CD4-positive, alpha-beta T cell treated with Interleukin-10 for 1 hour (primary cell): ENCODE results near the gene PDE9A.

Experiments used
- DNase-seq: peaks from one replicate; pipeline ENCODE4 v3.0.0-alpha.2; 2020

PDE9A gene

DNA sequence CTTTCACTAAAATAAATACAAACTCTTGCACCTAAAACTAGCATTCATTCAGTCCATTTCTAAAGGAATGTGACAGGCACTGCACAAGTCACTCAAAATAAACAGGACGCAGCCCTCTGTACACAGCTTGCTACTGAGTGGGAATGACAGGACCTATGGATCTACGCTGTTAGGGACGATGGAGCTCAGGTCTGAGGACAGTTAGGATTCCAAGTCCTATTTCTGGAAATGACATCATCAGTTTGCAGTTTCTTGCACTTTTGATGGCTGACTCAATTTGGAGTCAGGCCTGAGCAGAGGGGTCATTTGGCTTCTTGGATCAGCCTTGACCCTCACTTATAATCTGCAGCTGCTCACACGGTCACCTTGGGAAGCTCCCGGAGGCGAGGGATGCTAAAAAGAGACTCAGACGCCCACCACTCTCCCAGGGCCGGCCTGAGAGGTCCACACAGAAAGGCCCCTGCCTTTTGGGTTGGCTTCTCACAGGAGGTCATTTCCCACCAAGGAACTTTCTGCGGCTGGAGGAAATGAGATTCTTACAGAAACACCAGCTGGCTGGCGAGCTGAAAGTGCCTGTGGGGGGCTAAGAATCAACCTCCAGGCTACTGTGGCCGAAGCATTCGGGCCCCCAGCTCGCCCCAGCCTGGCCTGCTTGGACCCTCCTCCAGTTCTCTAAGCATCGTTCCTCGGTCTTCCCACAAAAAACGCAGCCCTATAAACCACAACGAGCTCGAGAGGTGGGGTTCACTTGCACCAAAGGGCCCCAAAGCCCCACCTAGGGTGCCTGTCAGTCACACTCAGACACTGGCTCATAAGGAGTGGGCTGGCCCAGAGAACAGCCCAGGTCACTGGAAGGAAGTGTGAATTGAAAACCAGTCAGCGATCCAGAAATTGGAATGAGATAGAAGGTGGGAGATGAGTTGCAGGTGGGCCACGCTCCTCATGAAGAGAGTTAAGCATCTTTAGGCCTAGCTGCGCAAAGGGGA is 8.9 kb upstream of the PDE9A start:
- DNase-seq, result no peak

DNA sequence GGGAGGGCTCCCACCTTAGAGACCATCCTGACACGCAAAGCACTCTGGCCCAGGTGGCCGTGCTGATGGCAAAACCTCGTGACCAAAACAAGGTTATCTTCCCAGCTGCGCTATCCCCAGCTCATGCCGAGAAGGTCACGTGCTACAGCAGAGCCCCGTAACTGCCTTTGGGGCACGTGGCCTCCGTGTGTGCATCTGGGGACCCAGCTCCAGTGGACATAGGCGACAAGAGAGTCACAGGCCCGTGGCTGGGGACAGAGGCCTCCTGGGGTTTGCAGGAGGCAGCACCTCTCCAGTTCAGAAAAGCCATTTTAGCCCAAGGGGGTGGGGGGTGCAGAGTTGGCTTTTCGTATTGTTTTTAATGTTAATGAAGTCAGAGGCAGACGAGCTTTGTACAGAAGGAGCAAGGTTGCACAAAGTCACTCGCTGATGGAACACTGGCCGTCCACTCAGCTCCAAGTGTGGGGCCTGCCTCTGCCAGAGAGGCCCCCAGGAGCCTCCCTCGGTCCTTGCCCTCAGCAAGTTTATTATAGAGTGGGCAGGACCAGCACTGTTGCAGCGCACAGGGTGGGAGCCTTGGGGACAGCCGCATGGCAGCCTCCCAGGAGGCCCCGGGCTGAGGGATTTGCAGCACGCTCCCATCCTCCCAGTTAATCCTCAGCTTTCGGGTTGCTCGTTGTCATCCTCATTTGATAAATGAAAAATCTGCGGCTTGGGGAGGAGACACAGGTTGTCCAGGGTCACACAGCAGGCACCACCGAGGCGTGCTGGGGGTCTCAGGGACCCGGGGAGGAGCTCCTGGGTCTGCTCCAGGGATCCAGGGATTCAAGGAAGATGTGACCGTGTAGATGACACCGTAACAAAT is 8.0 kb upstream of the PDE9A start:
- no peak for DNase-seq

DNA sequence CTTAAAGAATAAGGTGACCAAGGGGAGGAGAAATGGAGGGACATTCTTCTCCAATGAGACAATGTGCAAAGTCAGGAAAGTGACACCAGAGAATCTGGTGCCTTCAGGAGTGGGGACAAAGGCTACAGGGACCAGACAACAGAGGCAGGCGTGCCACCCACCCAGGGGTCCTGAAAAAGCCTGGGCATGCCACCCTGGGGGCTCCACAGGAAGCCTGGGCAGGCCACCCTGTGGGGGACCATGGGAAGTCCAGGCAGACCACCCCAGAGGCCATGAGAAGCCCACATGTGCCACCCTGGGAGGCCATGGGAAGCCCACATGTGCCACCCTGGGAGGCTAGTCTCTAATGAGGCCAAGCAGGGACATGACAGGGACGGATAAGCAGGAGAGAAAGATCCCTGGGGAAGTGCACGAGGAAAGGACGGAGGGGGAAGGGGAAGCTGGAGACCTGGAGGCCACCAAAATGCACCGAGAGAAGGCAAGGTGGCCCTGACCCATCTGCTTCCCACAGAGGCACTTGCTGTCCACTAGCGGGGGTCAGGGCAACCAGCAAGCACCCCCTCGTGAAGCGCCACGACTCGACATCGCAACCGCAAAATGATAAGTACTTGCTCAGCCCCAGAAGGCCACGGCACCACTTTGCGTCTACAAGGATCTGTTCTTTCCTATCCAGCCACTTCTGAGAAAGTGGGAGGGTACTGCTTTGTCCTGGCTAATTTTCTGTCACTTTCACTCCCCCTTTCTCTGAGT is 7.2 kb upstream of the PDE9A start:
- DNase-seq, result no peak

DNA sequence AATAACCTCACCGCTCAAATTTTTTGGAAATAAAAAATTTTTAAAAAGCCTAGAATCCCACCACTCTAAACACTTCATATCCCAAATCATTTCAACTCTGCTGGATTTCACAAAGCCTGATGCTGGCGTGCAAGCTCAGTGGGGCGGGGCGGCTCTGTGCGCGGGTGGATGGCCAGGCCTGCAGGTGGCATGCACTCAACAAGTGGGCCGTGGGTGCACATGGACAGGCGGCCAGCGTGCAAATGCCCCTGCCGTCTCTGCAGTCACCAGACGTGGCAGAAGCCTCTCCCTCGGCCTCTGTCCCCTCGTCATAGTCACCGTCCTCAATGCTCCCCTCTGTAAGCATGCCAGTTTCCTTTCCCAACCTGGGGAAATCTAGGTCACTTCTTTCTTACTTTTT is 6.6 kb upstream of the PDE9A start:
- no peak for DNase-seq

DNA sequence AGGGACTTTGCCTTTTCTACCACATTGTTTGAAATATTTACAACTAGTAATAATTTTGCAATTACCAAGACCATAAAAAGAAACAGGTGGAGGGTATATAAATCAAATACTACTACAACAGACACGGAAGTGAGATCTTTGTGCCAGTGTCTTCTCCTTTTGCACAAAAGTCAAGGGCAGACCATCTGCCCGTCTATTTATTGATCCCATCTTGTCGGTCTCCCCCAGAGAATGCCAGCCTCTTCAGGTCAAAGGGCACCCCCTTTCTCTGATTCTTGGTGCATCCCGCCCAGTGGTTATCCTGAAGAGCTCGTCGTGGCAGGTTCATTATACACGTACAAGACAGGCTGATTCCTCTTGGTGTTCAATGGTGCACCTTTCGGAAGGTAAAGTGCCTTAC is 4.8 kb upstream of the PDE9A start:
- DNase-seq, result no peak

DNA sequence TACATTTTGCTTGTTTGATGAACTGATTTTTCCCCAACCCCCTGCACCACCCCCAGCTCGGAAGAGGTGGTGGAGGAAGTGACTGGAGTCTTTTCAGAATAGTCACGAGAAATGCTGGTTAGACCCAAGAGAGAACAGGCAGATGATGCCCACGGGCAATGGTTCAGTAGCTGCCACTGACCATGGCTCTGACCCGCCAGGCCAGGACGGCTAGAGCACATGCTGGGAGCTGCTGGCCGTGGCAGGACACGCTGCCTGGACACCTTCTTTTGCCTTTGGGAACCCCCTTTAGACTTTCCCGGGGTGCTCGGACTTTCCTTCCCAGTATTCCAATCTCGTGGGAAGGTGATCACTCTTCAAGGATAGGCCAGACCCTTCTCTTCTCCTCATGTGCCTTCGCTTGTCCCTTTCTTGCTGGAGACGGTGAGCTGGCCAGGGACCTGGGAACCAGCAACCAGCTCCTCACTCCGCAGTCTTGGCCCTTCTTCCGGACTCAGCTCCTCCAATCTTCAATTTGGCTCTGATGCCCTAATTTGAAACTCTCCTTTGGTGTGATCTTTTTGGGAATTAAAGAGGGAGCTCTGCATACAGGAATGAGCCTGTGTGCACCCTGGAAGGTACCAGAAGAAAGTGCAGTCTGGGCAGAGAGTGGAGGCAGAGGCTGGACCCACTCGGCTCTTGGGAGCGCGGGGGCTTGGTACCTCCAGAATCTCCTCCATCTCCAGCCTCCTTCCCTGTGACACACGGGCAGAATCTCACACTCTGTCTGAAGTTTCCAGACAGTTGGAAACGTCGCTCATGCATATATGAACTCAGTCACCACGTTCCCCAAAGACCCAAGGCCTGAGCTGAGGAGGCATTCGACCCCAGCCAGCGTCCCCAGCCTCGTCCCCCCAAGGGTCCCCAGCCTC is 4.0 kb upstream of the PDE9A start:
- no peak for DNase-seq

DNA sequence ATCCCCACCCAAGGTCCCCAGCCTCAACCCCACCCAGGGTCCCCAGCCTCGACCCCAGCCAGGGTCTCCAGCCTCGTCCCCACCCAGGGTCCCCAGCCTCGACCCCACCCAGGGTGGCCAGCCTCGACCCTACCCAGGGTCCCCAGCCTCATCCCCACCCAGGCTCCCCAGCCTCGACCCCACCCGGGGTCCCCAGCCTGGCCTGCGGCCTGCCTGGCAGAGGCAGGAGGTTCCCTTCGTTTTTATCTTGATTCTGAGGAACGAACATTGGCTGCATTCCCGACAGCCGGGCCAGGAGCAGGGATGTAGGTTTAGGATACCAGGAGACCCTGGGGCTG is 3.4 kb upstream of the PDE9A start:
- DNase-seq, result no peak

DNA sequence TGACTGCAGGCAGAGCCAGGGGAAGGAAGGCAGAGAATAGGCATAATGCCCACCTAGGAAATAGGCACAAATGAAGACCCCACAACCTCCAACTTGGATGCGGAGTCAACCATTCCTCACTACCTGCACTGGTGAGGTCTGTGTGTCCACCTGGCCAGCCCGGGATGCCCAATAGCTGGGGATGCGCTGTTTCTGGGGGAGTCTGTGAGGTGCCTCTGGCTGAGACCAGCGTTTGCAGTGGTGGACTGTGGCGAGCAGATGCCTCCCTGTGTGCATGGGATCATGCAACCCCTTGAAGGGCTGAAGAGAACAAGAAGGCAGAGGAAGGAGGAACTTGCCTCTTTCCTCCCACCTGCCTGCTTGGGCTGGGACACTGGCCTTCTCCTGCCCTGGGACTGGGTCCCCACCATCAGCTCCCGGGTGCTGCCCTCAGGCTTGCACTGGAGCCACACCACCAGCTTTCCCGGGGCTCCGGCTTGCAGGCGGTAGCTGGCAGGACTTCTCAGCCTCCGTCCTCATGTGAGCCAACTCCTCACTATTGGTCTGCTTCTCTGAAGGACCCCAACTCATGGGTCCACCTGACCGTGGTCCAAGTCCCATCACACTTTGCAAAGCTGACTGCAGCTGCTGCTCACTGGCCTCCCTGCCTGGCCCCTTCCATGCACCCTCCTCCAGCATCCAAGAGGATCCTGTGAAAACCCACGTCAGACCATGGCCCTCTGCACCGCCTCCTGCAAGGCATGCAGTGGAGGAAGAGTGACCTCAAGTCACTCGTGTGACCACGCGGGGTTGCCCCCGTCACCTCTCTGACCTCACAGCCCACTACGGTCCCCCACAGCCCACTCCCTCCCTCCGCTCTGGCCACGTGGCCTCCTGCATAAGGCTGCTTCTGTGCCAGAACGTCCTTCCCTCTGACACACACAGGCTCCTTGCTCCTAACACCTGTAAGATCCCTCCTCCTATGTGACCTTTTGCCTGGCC is 2.7 kb upstream of the PDE9A start:
- DNase-seq, result no peak

DNA sequence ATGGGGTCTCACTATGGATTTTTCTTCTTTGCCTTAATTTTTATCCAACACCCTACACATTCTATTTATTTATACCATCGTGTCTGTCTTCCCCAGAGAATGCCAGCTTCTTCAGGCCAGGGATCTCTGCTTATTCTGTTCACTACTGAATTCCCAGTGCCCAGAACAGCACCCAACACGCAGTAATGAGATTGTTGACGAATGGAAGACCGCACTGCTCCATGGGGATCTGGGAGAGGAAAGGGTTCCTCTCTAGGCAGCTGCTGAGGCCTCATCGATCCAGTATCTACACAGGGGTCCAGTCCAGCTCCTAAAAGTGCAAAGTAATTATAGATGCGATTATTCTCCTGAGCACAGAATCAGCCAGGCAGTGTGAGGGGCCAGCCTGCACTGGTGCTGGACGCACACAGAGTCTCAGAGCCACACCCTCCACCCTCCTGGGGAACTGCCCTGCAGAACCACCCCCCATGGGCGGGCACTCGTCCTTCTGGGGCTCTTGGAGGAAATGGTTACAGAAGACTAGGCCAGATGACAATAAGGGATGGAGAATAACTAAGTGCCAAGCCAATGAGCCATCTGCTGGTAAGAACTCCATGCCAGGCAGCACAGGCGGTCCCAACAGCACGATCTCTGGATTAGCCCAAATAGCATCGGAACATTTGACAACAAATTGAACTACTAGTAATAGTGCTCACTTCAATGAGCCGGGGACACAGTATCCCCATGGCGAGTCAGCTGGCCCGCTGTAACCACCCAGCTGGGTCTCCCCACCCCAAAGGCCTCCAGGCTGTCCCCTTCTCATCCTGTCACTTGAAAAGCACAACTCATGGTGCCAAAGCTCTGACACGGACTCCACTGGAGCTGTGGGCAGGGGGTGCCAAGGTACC is 1.7 kb upstream of the PDE9A start:
- DNase-seq, result no peak

DNA sequence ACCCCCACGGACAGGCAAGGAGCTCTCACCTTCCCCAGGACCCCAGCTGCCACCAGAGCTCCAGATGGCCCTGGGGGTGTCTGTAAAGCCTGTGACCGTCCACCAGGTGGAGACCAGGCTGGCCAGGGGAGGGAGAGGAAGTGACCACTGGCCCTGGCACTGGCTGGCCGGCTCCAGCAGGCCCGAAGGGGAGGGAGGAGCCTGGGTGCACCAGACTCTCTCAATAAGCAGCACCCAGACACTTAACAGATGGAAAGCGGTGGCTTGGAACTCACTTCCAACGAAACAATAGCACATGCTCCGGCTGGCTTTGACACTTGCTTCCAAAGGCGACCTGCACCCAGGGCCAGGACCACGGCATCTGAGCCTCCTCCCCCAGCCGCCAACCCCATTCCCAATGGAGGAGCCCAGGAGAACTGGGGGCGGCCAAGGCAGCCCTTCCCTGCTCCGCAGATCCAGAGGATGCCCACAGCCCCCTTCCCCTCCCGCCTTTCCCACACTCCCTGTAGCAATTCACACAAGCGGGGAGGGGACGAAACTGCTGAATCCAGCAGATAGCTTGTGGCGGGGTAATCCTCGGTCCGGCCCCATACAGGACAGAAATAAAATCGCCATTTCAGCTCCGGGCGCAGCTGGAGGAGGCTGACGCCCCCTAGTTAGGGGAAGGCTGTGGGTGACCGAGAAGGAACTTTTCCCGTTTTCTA is 742 bp upstream of the PDE9A start:
- DNase-seq, result no peak

DNA sequence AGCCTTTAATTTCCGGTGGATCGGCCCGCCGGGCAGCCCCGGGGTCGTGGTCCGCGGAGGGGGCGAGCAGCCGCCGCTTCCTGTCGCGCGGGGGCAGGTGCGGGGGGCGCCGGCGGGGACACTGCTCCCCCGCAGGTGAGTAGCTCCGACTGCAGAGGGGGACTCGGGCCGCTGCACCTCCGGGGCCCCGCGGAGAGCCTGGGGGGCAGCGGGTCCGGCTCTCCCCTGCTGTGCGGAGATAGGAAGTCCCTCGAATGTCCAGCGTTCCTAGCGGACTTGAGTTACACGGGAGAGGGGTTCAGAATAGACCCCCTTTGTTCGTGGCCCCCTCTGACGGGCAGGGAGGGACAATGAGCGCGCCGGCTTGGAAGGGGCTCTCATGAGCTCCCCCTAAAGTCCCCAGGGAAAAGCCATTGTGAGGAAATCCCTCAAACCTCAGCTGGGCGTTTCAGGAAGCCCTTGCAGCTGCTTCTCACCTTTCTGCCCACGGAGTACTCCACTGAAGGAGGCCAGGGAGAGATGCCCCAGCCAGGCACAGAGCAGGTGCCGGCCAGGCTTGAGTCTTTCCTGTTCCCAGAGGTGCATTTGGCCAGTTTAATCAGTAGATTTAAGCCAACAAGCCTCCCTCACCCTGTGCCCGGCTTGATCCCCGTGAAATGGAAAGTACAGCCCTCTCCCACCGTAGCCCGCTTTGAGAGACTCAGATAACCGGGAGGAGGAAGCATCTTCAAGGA is 925 bp downstream of the PDE9A start:
- DNase-seq, result peak; percentile 12

DNA sequence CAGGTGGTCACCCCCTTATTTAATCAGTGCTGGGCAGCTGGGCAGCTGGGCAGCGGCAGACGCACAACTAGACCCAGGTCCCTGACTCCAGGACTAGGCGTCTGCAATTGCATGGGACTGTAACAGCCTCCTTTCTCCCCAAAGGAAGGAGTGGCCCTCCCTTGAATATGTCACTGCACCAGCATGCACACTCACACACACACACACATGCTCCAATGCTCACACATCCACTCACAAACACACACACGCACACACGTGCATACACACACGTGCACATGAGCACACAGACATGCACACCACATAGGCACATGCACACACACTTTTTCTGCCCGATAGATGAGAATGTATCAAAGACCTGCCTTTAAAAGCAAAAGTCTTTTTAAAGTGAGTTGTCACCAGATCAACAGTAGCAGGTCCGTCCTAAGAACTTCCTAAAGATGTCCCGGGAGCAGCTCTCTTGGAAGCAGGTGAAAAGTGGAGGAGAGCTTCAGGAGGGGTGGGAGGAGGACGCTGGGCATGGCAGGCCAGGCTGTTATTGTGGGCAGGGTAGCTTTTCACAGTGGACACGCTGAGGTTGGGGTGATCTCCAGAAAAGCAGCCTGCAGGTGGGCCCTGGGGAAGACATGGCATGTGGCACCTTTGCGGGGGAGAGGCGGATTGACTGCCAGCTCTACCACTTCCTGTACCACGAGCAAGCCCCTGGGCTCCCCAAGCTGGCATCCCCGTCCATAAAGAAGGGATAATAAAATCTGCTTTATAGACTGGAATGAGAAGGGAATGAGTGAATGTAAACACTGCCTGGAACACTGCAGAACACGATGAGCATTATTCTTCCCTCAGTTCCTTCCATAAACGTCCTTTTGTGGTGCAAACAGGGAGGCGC is 1.7 kb downstream of the PDE9A start:
- DNase-seq, result no peak

DNA sequence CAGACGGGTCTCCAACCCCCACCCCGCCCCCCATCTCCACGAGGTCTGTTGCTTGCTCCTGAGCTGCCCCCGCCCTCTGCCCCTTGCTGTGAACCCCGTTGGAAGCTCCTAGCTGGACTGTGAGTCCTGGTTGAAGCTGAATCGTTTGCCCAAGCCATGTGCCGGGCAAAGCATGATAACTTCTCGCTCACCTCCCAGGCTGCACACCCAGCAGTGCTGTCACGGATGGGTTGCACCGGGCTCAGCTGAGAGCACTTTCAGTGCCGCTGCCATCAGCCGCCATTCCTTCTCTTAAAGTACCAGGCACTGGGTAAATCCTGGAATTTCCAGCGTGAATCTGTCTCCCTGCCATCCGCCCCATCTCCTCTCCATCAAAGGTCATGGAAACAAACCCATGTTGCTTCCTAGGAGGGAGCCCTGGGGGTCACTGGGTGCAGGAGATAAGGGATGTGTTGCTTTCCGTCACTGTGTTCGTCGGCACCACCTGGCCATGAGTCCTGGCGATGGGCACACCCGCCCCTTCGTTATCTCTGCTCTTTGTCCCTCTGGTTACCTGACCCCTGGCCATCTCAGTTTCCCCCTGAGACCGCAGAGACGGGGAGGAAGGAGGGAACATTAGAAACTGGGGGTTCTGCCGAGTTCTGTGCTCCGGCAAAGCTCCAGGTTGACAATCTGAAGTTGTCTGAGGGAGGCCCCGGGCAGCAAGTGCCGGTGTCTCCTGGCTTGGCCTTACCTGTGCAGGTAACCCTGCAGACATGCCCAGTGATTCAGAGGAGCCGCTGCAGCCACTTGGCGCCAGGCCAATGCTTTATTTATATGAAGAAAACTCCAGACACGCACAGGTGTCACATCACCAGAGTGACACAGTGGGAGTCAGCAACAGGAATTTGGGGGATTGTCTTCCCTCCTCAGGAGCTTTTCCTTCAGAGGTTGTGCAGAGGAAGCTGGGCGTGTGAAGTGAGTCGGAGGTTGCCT is 2.7 kb downstream of the PDE9A start:
- DNase-seq, result no peak

DNA sequence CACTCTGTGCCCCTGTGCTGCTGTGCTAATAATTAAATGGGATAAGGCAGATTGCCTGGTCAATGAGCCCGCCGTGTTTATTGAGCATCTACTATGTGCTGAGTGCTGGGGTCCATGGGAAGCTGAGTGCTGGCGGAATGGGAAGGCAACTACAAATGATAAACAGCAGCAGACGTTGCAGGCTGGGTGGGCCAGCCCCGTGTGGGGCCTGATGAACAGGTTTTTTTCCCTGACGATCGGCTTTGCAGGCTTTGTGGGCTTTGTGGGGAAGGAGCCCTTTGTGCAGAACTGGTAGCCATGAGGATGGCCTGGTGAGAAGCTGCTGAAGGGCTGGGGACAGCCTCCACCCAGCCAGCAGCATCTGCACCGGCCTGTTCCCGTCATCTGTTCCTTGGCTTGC is 3.5 kb downstream of the PDE9A start:
- no peak for DNase-seq

DNA sequence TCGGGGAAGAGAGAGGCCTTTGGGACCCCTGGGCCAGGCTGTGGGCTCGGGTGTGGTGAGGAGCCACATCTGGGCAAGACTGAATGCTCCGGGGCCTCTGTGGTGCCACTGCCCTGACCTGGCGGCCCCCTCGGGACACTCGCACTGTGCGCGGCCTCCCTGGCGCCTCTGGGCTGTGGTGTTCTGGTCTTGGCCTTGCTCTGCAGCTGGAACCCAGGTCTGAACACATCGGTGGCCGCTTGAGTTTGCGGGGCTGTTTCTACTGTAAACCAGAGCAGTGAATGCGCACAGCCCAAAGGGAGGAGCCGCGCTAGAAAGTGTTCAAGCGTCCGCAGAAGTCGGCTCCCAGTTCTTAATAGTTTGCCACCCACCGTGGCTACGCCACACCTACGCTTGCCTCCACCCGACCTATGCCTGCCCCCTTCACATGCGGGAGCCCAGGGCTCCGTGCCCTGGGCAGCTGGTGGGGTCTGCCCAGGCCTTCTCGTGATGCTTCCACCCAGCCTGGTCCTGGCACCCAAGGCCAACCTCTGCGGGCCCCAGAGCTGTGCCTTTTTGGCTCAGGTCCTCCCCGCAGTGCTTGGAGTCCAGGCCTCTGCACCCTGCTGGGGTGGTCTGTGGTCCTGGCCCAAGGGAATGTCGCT is 4.4 kb downstream of the PDE9A start:
- no peak for DNase-seq
